MM.1S (cell line): Measurements from ENCODE around the gene ZNF576.

Source experiments
- EZH2 ChIP-seq: fragments of 300-600 bp; sonication (generic); optimal IDR thresholded peaks from 2 replicates; pipeline ENCODE3; 2017; ENCODE audit warnings: low read depth, mild to moderate bottlenecking, antibody characterized with exemption, low read length, mixed read lengths
- EZH2phosphoT487 ChIP-seq: fragments of 300-600 bp; sonication (generic); IDR thresholded peaks from 2 replicates; pipeline ENCODE4 v1.6.1; 2018; ENCODE audit warnings: antibody characterized with exemption, low read length
- TF ChIP-seq, protein P1 (sequence below): fragments of 300-600 bp; sonication (generic); IDR thresholded peaks from 2 replicates; pipeline ENCODE4 v1.5.1; 2016; ENCODE audit warnings: antibody characterized with exemption, low read length, mixed read lengths

DNA sequence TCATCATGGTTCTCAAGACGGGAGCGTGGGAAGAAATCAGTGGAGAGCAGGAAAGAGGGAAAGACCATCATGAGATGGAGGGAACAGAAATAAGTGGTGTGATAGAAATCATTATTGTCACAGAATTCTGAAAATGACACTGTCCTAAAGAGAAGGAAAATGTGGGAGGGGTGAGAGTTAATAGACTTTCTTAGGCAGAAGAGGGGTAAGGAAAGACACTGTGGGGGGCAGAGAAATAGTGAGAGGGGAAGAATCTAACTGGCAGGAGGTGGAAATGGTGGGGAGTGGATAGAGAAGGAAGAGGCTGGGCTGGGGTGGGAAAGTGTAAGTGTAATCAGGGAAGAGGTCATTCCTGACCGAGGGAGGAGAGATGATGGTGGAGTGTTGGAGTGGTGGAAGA, 17.6 kb upstream of the ZNF576 start:
- TF ChIP-seq, protein P1, sequence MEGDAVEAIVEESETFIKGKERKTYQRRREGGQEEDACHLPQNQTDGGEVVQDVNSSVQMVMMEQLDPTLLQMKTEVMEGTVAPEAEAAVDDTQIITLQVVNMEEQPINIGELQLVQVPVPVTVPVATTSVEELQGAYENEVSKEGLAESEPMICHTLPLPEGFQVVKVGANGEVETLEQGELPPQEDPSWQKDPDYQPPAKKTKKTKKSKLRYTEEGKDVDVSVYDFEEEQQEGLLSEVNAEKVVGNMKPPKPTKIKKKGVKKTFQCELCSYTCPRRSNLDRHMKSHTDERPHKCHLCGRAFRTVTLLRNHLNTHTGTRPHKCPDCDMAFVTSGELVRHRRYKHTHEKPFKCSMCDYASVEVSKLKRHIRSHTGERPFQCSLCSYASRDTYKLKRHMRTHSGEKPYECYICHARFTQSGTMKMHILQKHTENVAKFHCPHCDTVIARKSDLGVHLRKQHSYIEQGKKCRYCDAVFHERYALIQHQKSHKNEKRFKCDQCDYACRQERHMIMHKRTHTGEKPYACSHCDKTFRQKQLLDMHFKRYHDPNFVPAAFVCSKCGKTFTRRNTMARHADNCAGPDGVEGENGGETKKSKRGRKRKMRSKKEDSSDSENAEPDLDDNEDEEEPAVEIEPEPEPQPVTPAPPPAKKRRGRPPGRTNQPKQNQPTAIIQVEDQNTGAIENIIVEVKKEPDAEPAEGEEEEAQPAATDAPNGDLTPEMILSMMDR, result no peak
- TF ChIP-seq EZH2phosphoT487, result no peak
- TF ChIP-seq EZH2, result no peak
